NCI-H1930 (cell line): ENCODE measurements around the gene E2F6.
A peak's percentile ranks its signal among the peaks of the same experiment; 100 is the strongest.

Experiments
- DNase-seq, 2 experiments: peaks; one replicate each; lab custom pipeline; 2025; lab: John Stamatoyannopoulos, UW

E2F6 gene

DNA sequence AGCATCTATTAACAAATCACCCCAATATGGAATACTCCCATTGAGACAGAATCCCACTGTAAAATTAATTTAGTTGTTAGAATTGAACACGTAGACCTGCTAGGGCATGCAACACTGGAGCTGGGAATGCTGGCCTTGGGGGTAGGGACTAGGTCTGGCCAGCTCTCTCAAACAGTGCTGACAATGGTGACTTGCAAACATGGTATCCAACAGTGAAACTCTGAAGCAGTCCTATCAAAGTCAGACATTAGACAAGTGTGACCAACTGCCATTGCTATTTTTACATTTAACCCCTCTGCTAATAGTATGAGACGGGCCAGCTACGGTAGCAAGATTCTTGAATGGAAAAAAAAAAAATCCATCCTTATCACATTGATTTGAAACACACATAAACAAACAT is 7.2 kb downstream of the E2F6 start:
- DNase-seq: no peak

DNA sequence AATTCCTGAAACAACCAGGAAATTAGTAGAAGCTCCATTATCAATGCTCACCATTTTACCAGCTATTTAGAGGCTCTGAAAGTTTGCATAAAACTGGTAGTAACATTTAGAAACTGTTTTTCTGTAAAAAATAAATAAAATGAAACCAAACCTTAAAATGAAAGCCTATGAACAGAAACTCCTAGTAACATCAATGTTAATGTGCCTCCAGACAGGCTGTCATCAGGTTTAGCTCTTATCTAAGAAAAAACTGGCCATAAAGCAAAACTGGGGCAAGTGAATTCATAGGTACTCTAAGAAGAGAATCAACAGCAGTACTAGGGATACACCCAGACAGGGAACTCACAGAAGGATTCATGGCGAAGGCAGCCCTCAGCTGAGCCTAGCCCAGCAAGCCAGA is 8.0 kb downstream of the E2F6 start:
- no peak for DNase-seq

DNA sequence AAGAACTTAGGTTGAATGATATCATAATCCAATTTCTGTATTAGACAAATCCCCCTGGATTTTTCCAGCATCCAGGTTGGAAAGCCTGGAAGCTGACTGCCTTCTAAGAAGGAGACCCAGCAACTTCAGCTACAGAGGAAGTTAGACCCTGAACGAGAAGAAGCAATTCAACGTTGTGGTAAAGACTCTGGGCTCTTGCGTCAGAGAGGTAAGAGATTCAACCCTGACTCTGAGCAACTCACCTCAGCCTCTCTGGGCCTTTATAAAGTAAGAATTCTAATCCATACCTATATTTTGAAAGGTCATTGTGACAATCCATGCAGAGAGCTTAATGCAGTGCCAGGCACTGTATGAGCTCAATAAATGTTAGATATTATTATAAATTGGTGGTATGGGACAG is 9.7 kb downstream of the E2F6 start:
- DNase-seq: no peak

DNA sequence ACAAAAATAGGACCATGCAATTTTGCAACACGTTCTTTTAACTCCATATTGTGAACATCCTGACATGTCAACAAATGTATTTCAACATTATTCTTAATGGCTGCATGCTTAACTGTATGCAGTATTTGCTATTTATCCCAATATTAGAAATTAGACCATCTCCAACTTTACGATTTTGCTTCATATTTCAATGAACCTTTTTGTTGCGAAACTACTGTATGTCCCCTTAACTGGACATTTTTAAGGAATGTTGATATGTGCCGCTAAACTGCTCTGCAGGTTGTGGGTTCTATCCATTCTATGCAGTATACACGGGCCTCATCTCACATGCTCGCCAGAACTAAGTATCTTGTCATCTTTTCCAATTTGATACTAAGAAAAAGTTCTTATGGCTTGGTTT is 11.1 kb downstream of the E2F6 start:
- no peak for DNase-seq

DNA sequence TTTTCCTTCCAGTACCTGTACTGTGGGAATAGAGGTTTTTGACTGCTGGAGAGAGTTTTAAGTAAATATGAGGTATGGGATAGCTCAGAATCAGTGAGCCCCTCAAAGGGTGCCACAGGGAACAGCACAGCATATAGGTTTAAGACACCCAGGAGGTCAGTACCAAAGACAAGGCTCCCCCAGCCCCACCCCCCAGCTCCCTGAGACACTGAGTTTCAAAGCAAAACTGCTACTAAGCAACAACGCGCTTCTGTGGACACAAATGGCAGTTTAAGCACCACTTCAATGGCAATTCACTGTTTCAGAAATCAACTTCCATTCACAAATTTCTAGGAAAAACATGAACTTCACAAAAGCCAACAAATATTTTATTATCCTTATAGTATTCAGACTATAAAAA is 15.2 kb downstream of the E2F6 start:
- no peak for DNase-seq

DNA sequence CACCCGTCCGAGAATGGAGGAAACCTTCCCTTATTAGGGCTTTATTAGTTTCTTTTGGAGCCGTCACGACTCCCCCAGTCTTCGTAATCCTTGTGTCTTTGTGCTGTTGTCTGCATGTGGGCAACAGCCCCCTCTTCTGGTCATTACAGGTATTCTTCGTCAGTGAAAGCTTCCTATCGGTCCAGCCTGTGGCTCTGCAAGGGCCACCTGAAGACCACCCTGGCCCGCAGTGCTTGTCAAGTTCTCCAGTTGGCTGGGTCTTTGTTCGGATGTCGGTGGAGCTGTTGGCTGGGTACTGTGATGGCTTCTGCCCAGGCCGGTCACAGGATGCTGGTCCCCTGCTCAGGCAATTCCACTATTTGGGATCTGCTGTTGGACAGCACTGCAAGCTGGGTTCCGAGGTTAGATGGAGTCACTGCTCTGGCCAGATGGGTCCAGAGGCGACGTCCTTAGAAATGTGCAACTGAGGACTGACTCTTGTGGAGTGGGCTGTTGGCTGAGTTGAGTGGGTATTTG is 19.2 kb downstream of the E2F6 start:
- peak; percentile 9 to 13 for DNase-seq

DNA sequence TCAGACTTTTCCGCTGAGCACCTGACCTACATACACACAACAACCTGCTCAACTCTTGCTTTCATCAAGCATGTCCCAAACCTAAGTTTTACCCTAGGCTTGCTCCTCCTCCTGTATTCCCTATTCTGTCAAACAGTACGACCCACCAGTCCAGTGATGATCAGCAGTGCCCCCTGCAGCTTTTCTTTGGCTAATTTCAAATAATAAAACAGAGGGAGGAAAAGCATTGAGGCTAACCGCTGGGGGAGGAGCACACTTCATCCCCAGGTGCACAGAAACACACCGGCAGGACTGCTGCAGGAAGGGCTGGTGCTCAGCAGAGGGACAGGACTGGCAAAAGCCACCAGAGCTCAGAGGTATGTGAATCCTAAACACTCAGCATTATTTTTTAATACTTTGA is 21.2 kb downstream of the E2F6 start:
- DNase-seq: no peak

DNA sequence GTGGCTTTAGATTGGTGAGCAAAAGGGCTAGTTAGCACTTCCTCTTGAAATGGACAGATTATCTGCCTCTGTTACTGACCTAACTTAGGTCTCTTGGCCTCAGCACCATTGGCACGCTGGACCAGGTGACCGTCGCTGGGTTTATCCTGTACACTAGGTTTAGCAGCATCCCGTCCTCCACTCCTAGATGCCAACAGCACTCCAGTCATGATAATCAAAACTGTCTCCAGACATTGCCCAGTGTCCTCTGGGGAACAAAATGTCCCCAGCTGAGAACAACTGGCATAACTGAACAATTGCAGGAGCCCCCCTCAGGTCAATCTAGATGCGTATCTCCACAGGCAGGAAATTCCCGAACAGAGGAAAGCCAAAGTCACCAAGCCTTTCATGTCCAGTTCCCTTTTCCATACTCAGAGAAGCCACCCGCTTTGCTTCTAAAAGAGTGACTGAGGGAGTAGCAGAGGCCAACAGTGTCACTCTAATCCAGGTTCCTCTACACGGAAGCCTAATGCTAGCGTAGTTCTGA is 27.3 kb downstream of the E2F6 start:
- no peak for DNase-seq

DNA sequence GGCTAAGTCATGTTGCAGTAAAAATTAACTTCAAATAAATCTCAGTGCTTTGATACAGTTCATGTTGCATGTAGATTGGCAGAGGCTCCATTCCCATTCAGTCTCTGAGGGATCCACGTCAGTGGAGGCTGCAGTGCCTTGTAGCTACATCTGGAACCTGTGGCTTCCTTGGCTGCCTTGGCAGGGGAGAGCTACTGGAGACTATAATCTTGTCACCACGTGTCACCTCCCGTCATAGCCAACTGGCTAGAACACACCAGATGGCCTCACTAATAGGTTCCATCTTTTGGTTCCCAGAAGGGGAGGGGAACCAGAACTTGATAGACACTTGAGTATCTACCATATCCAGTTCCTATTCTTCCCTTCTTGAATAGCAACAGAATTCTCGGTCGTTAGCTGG is 28.4 kb downstream of the E2F6 start:
- DNase-seq: no peak

DNA sequence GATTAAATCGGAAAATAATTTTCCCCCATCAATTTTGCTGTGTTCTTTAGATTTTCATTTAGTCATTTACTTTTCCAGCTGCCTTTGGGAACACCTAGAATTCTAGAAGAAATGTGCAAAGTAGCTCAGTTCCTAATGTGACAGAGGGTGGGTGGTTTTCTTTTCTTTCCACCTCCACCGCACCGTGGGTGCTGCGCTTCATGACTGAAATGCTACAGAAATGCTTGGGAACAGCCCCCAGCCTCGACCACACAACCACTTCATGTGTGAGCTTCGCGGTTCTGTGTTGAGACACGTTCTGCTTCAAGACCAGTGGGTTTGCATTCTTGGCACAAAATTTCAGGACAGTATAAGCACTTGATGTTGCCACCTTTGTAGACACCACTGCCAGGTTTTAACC is 30.9 kb downstream of the E2F6 start:
- no peak for DNase-seq

DNA sequence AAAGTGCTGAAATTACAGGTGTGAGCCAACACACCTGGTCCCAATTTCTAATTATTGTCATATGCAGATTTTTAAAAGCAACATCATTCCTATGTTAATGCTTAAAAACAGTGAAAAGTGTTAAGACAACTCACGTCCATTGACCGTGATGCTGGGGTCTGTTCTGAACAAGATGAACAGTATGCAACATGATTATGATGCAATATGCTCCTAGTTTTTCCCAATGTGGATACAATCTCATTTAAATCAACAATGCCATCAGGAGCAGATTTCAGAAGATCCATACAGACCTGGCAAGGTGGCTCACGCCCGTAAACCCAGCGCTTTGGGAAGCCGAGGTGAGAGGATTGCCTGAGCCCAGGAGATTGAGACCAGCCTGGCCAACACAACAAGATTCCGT is 31.5 kb downstream of the E2F6 start:
- no peak for DNase-seq

DNA sequence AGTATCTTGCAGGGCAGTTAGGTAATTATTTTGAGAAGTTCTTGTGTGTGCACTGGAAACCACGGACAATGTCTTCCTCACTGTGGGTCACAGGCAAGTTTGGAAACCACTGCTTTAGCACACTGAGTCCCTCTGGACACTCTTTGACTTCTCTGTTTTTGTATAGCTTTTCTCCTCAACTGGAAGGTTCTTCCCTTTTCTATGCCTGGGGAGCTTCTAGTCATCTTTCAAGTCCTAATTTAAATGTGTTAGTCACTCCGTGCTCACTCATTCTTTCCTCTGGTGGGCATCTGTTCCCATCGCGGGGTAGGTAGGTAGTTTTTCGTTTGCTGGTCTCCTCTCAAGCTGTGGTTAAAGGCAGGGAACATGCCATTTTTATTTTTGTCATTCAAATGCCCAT is 32.1 kb downstream of the E2F6 start:
- DNase-seq: no peak

DNA sequence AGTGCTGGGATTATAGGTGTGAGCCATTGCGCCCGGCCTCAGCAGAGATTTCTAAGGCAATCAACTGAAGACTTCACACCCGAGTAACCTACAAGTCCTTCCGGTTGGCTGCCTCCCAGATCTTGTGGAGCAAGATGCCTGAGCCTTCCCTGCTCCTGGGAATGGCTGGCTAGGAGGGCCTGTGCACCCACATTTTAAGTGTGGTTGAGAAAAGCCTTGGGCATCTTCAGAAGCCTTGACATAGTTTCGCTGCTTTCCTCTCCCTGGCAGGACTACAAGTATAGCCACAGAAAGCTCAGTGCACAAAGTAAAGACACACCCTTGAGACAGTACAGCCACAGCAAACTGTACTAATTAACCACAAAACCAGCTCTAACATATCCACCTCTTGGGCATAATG is 35.2 kb downstream of the E2F6 start:
- no peak for DNase-seq

DNA sequence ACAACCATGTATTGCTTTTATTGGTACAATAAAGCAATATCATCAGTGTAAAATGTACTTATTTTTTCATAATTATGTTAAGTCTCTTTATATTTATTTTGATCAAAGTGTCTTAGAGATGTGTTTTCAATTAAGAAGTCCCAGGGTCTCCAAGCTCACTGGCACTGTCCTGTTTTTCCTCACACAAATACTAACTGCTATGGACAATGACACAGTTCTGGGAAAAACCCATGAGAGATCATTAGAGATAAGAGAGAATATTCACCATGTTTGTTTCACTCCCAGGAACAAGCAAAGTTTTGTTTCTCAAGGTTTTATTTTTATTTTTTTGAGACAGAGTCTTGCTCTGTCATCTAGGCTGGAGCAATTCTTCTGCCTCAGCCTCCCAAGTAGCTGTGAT is 38.7 kb downstream of the E2F6 start:
- no peak for DNase-seq

DNA sequence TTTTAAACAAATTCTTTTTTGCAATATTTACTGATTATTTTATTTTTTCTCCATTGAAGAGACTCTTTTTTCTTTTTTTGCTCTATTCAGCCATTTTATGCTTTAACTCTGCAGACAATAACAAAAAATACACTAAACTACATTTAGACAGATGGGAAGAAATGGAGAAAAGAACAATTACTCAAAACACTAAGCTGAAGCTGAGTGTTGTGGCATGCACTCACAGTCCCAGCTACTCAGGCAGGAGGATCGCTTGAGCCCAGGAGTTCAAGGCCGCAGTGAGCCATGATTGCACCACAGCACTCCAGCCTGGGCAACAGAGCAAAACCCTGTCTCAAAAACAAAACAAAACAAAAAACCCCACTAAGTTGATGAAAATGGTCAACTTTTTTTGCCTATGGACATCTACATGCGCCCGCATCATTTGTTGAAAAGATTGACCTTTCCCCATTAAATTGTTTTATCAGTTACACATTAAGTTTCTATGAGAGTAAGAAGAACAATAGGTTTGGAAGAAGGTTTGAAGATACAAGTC is 43.0 kb downstream of the E2F6 start:
- DNase-seq: no peak

DNA sequence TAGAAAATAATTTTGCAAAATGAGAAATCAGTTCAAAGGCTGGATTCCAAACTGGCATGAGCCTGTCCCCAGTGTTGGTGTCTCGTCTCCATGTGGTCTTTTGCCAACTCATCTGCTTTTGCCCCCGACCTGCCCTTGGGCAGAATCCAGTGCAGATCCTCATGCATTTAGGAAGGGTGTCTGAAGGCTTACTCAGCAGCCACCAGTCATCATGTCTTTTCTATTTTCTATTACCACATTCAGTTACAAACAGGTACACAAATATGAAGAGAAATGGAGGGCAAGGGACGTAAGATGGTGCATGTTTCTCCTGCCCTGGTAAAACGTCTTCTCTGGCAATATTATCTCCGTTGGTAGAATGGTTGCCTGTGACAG is 43.5 kb downstream of the E2F6 start:
- no peak for DNase-seq

DNA sequence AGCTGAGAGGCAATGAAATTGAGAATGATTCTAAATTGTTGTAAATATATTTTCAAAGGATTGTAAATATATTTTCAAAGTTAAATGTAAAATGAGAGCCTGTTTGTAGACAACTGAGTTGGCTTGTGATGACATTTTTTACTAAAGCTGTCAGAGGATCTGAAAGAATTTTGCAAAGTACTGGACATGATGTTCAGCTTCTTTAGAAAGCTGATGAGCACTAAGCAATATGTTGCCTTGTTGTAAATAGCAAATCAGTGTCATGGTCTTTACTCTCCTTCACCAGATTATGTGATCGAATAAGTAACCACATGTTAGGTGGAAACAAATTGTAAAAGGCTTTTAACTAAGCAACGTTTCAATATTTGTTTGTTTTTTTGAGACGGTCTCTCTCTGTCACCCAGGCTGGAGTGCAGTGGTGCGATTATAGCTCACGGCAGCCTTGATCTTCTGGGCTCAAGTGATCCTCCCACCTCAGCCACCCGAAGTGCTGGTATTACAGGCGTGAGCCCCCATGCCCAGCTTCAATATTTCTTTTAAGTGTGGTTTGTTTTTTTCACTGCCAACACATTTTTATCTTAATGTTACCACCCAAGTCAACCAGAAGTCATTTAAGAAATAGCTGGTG is 44.0 kb downstream of the E2F6 start:
- DNase-seq: no peak

DNA sequence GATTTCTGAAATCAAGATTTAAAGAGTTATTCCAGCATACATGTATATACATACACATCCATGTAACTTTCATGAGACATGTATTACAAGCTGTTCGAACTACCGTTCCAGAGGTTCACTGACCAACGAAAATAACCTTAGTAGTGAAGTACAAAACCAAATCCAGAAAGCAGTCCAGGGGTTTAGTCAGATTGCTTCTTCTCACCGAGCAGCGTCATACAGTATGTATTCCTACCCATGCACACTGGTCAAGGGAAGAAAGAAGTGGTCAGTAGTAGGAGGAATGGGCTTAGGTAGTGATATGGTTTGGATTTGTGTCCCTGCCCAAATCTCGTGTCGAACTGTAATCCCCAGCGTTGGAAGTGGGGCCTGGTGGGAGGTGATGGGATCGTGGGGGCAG is 45.3 kb downstream of the E2F6 start:
- no peak for DNase-seq

DNA sequence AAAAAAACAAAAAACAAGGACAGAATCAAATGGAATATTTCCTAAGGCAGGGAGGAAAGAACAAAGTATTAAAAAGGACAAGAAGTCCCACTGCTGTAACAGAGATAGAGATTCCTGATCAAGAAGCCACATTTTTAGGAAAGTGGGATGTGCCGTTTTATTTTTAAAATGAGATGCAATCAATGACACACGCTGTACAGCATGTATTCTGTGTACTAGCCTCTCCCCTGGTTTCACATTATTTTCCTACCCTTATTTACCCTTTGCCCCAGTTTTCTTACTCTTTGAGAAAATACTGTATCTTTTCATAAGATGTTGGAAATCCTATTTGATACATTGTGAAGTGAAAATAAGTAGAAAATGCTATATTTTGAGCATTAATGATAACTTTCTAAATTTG is 45.8 kb downstream of the E2F6 start:
- DNase-seq: no peak

DNA sequence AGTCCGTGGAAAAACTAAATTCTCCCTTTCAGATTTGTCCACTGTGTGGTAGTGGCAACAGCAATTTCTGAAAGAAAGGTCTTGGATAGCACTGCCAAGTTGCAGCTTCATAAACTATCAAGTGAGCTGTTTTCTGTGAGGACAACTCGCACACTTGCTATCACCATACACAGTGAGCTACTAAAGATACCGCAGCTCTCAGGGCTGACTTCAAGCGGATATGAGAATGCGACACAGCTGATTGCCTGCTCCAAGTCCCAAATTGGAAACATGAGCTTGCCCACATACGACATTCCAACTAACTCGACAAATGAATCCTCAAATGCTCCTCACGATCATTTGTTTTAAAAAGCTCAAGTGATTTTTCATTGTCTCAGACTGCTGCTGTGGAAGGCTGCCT is 46.2 kb downstream of the E2F6 start:
- no peak for DNase-seq

DNA sequence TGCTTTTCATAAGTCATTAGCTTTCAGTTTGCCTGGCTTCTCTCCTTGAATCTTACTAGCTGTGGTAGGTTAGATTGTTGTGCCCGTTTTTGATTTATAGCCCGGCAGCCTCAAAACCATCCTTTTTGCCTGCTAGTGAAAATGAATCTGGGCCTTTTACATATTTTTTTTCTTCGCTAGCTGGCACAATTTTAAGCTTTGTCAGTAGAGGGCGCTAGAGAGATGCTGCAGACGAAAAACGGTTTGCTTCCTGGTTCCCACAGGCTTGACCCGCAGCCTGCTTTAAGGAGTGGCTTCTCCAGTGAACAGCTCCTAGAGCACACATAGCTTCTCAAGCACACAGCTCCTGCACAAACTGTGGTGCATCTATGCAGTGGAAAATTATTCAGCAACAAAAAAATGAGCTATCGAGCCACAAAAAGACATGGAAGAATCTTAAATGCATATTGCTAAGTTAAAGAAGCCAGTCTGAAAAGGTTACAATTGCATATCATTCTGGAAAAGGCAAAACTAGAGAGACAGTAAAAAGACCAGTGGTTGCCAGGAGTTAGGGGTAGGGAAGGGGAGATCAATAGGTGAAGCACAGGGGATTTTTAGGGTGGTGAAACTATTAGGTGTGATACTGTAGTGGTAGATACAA is 47.9 kb downstream of the E2F6 start:
- no peak for DNase-seq

DNA sequence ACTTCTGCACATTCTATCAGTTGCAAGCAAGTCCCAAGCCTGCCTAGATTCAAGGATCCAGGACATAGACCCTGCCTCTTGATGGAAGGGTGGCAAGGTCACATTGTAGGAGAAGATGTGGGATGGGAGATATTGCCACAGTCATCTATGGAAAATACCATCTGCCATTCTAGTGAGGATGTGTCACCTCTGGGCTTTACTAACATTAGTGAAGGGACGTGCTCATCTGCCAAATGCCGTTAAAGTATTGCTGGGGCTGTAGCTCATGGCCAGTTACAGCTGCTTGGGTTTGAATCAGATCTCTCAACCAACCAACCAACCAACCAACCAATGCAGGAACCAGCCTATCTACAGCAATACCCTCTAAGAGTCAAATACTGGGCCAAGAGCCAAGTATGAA is 49.0 kb downstream of the E2F6 start:
- DNase-seq: no peak

DNA sequence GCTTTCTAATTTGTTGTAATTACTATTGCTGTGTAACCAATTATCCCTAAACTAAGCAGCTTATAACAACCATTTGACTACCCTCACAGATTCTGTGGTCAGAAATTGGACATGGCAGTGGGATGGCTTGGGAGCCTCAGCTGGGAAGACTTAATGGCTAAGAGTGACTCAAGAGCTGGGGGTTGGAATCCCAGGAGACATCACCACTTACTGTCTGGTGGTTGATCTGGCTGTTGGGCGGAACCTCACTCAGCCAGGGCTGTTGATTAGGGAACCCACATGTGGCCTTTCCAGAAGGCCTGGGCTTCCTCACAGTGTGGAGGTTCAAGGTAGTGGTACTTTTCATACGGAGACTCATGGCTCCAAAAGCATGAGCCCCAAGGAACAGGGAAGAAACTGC is 49.8 kb downstream of the E2F6 start:
- DNase-seq: no peak
